ENCODE results near the gene ASAP2. TPM values are rescaled to one million over a fixed set of nuclear protein-coding genes. Genes with fewer than 3 reads are reported as not detected.

Gene ASAP2
- total and polyA plus RNA-seq, 2 donors (not counting 1 experiment from before 2014, with no cell fraction given), result 0.04 TPM; not detected in 1

DNA sequence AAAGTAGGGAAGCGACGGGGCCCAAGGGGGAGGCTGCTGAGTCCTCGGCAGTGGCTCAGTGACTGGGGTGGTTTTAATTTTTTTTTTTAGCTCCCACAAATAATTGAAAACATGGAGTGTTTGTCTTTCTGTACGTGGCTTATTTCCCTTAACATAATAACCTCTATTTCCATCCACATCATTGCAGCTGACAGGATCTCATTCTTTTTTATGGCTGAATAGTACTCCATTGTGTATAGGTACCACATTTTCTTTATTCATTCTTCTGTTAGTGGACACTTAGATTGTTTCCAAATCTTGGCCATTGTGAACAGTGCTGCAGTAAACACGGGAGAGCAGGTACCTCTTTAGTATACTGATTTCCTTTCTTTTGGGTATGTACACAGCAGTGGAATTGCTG is 65.1 kb downstream of the ASAP2 start:
- Histone ChIP-seq H3K9ac (ENCODE audit: low read length) (no peak overlapping the region), H3K9me3 (ENCODE audit: control extremely low read depth in 1 of 3, control insufficient read depth in 2 of 3, insufficient read depth in 1 of 3, low read length in 2 of 3) (no peaks in the 10 kb centered on the region), H4K20me1 (ENCODE audit: control insufficient read depth, insufficient read depth, low read length, poor library complexity, severe bottlenecking) (no peaks in the 10 kb centered on the region), H3K27me3 (replicated peaks in 1 of 4; ENCODE audit: control extremely low read depth in 1 of 4, control insufficient read depth in 3 of 4, insufficient read depth in 4 of 4, low read length in 3 of 4) (peaks cover 0 to 3% (median 0%) of the 10 kb centered on the region in 4 experiments), H2AFZ (ENCODE audit: insufficient read depth, low read depth, low read length, poor library complexity, severe bottlenecking) (no peak overlapping the region), H3K27ac (ENCODE audit: low read length in 2 of 2) (no peak overlapping the region), H3K4me3 (ENCODE audit: control extremely low read depth in 1 of 5, extremely low read depth in 1 of 5, insufficient read depth in 1 of 5, low read depth in 2 of 5, low read length in 4 of 5) (no peak overlapping the region), H3K4me1 (ENCODE audit: control insufficient read depth in 2 of 2, insufficient read depth in 2 of 2, low read length in 2 of 2) (no peaks in the 10 kb centered on the region), H3K4me2 (replicated peaks; ENCODE audit: low read depth, low read length, poor library complexity, severe bottlenecking) (no peak overlapping the region), H3K79me2 (ENCODE audit: control insufficient read depth, insufficient read depth, low read length) (no peaks in the 10 kb centered on the region), H3K36me3 (replicated peaks in 1 of 2; ENCODE audit: control extremely low read depth in 1 of 2, control insufficient read depth in 1 of 2, extremely low read depth in 1 of 2, insufficient read depth in 2 of 2, low read length in 1 of 2) (no peaks in the 10 kb centered on the region)
- Mint-ChIP-seq H3K4me1 (no peaks in the 10 kb centered on the region), H3K9me3 (ENCODE audit: insufficient read depth) (peaks cover 4% of the 10 kb centered on the region), H3K27me3 (peaks cover 6% of the 10 kb centered on the region), H3K4me3 (no peak overlapping the region), H3K27ac (no peak overlapping the region)
- POLR2A ChIA-PET, result no interaction called here
- no CpG with 5 or more reads among the region's 5 CpGs for WGBS (ENCODE audit: insufficient coverage)
- TF ChIP-seq, protein P1, sequence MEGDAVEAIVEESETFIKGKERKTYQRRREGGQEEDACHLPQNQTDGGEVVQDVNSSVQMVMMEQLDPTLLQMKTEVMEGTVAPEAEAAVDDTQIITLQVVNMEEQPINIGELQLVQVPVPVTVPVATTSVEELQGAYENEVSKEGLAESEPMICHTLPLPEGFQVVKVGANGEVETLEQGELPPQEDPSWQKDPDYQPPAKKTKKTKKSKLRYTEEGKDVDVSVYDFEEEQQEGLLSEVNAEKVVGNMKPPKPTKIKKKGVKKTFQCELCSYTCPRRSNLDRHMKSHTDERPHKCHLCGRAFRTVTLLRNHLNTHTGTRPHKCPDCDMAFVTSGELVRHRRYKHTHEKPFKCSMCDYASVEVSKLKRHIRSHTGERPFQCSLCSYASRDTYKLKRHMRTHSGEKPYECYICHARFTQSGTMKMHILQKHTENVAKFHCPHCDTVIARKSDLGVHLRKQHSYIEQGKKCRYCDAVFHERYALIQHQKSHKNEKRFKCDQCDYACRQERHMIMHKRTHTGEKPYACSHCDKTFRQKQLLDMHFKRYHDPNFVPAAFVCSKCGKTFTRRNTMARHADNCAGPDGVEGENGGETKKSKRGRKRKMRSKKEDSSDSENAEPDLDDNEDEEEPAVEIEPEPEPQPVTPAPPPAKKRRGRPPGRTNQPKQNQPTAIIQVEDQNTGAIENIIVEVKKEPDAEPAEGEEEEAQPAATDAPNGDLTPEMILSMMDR (IDR thresholded peaks at IDR 0.05), result no peak
- no peak for TF ChIP-seq EZH2 (IDR thresholded peaks at IDR 0.05; ENCODE audit: borderline replicate concordance, insufficient read depth, low read depth, low read length, poor library complexity, severe bottlenecking)
- ATAC-seq (ENCODE audit: low read depth), result no peak
- CTCF ChIA-PET, result no interaction called here
- intact Hi-C loops (cut with micrococcal nuclease), result no loop called here
- DNase-seq, result no peak

DNA sequence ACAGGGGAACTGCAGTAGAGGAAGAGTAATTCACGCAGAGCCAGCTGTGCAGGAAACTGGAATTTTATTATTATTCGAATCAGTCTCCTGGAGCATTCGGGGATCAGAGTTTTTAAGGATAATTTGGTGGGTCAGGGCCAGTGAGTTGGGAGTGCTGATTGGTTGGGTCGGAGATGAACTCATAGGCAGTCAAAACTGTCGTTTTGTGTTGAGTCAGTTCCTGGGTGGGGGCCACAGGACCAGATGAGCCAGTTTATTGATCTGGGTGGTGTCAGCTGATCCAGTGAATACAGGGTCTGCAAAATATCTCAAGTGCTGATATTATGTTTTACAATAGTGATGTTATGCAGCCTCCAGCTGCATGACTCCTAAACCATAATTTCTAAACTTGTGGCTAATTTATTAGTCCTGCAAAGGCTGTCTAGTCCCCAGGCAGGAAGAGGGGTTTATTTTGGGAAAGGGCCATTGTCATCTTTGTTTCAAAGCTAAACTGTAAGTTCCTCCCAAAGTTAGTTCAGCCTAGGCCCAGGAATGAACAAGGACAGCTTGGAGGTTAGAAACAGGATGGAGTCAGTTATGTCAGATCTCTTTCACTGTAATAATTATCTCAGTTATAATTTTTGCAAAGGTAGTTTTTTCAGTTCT is 67.0 kb downstream of the ASAP2 start:
- CTCF ChIA-PET, result no interaction called here
- Mint-ChIP-seq H3K4me1 (no peaks in the 10 kb centered on the region), H3K27ac (no peak overlapping the region)

More for the DNA sequence above, 67.0 kb downstream of the ASAP2 start:
- peaks cover 4% of the 10 kb centered on the region for H3K9me3 Mint-ChIP-seq (ENCODE audit: insufficient read depth)
- Histone ChIP-seq H3K4me2 (replicated peaks; ENCODE audit: low read depth, low read length, poor library complexity, severe bottlenecking) (no peak overlapping the region), H3K4me3 (ENCODE audit: control extremely low read depth in 1 of 5, extremely low read depth in 1 of 5, insufficient read depth in 1 of 5, low read depth in 2 of 5, low read length in 4 of 5) (no peak overlapping the region), H3K79me2 (ENCODE audit: control insufficient read depth, insufficient read depth, low read length) (no peaks in the 10 kb centered on the region), H3K27ac (ENCODE audit: low read length in 2 of 2) (no peak overlapping the region), H3K9ac (ENCODE audit: low read length) (no peak overlapping the region), H3K27me3 (replicated peaks in 1 of 4; ENCODE audit: control extremely low read depth in 1 of 4, control insufficient read depth in 3 of 4, insufficient read depth in 4 of 4, low read length in 3 of 4) (peaks cover 0 to 3% (median 0%) of the 10 kb centered on the region in 4 experiments), H3K4me1 (ENCODE audit: control insufficient read depth in 2 of 2, insufficient read depth in 2 of 2, low read length in 2 of 2) (no peaks in the 10 kb centered on the region), H3K9me3 (ENCODE audit: control extremely low read depth in 1 of 3, control insufficient read depth in 2 of 3, insufficient read depth in 1 of 3, low read length in 2 of 3) (no peaks in the 10 kb centered on the region), H2AFZ (ENCODE audit: insufficient read depth, low read depth, low read length, poor library complexity, severe bottlenecking) (no peak overlapping the region), H4K20me1 (ENCODE audit: control insufficient read depth, insufficient read depth, low read length, poor library complexity, severe bottlenecking) (no peaks in the 10 kb centered on the region), H3K36me3 (replicated peaks in 1 of 2; ENCODE audit: control extremely low read depth in 1 of 2, control insufficient read depth in 1 of 2, extremely low read depth in 1 of 2, insufficient read depth in 2 of 2, low read length in 1 of 2) (no peaks in the 10 kb centered on the region)
- POLR2A ChIA-PET, result no interaction called here
- intact Hi-C loops (cut with micrococcal nuclease), result no loop called here
- no peak for TF ChIP-seq EZH2 (IDR thresholded peaks at IDR 0.05; ENCODE audit: borderline replicate concordance, insufficient read depth, low read depth, low read length, poor library complexity, severe bottlenecking)
- TF ChIP-seq, protein P1 (IDR thresholded peaks at IDR 0.05), result no peak
- H3K27me3 Mint-ChIP-seq, result peaks cover 6% of the 10 kb centered on the region
- H3K4me3 Mint-ChIP-seq, result no peak overlapping the region
- 96% methylated on average over 5 of the region's 5 CpGs for WGBS (ENCODE audit: insufficient coverage)
- no peak for ATAC-seq (ENCODE audit: low read depth)
- DNase-seq, result no peak
